Anterior cingulate cortex (tissue), 58 donors: Measurements from ENCODE around the gene EXOC6.
"Not testable (repeated sequence)": the region's sequence is repeated elsewhere in the genome, so short reads cannot be mapped to it uniquely, and the experiment has no call there.

Source experiments
- DNase-seq, 58 donors: peaks; one replicate each; lab custom pipeline; 2025; lab: John Stamatoyannopoulos, UW

Gene EXOC6

DNA sequence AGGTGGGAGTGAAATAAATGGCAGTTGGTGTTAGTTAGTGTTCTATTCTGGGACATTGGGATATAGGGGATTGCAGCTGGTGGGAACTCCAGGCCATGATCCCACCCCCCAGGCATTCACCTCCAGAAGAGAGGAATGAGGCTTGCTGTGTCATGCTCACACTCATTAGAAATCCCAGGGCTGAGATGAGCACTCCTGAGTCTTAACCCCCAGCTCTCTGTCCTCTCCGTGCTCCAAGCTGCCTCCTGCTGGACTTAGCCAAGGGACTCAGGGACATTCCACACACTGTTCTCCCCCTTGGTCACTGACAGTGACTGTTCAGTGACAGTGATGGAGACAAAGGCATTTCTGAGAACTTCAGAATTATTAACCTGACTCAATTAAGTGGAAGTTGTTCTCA lies 246.9 kb downstream of the EXOC6 start:
- no peak for DNase-seq

DNA sequence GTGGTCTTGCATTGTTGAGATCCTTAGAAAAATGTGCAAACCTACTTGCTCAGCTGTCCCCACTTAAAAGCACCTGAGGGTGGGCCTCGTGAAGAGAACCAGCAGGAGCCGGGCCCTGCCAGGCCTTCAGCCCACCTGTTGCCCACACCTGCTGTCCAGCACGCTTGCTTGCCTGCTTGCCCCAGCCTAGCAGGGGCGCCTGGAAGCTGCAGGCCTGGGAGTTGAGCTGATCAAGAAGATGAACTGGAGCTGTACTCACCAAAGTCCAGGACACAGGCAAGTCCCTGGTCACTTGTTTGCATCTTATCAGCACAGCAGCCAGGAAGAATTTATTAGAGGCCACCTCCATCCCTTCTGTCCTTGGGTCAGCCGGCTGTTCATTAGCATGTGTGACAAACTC lies 248.6 kb downstream of the EXOC6 start:
- no peak for DNase-seq

DNA sequence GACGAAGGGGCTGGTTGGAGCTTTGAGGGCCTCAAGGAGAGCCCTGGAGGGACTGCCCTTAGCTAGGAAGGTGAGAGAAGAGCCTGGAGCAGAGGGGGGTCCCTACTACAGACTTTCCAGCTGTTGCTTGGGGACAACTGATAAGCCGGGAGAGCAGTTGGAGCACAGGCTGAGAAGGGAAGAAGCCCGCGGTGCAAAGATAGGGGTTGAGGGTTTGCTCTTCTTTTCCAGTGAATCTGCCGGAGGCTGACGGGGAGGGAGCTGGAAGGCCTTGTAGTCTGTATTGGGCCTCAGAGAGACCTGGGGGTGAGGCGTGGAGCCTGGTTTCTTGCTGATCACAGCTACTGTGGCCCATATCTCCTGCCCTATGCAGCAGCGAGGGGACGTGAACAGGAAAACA lies 249.1 kb downstream of the EXOC6 start:
- no peak for DNase-seq

GRCh38 chr10:93098816-93099215 lies 250.5 kb downstream of the EXOC6 start:
- no peak for DNase-seq

GRCh38 chr10:93099670-93100069 lies 251.3 kb downstream of the EXOC6 start:
- DNase-seq: no peak

DNA sequence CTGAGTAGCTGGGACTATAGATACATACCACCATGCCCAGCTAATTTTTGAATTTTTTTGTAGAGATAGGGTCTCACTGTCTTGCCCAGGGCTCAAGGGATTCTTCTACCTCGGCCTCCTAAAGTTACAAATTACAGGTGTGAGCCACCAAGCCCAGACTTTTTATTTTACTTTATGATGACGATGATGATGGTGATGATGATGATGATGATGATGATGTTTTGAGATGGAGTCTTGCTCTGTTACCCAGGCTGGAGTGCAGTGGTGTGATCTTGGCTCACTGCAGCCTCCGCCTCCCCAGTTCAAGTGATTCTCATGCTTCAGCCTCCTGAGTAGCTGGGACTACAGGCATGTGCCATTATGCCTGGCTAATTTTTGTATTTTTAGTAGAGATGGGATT lies 252.8 kb downstream of the EXOC6 start:
- DNase-seq: not testable (repeated sequence)

- no peak for DNase-seq
Measured at GRCh38 chr10:93103953-93104352, 255.6 kb downstream of the EXOC6 start.

DNA sequence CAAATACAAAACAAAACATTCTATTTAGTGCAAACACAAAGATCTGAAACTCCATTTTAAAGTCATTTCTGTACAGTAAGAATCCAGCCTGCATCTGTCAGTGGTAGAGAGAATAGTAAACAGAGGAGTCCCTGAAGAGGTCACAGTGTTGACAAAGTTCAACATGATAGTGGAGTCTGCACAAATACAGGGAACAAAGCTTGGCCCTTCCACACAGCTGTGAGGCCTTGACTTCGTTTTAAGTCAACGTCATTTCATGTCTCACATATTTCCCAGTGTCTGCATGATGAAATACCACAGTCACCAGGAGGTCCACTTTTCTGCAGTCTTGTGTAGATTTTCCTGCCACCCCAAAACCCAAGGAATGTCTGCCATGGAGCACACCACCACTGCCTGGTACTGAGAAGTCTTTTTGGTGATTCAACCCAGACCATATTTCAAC lies 258.3 kb downstream of the EXOC6 start:
- no peak for DNase-seq
